Hippocampal formation (tissue), 2 donors: ENCODE measurements around the gene TLR4.

Experiments used
- DNase-seq, 2 donors: peaks; one replicate each; lab custom pipeline; 2025; lab: John Stamatoyannopoulos, UW

The TLR4 gene

DNA sequence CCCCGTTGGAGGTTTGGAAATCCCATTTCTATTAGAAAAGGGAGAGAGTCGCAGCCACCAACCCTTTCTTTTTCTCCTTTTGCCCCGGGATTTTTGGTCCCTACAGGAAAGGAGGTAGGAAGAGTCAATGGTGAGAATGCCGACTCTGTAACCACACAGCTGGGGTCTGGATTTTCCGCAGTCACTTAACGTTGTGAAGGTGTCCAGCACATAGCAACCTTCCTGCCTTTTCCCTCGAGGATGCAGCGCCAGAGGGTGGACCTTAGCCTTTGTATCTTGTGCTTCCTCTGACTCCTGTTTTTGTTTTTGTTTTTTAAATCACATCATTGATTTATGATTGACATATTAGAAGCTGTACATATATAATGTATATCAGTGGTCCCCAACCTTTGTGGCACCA, 41.4 kb downstream of the TLR4 start:
- no peak for DNase-seq

GRCh38 chr9:117746263-117746662, 42.1 kb downstream of the TLR4 start:
- no peak for DNase-seq

DNA sequence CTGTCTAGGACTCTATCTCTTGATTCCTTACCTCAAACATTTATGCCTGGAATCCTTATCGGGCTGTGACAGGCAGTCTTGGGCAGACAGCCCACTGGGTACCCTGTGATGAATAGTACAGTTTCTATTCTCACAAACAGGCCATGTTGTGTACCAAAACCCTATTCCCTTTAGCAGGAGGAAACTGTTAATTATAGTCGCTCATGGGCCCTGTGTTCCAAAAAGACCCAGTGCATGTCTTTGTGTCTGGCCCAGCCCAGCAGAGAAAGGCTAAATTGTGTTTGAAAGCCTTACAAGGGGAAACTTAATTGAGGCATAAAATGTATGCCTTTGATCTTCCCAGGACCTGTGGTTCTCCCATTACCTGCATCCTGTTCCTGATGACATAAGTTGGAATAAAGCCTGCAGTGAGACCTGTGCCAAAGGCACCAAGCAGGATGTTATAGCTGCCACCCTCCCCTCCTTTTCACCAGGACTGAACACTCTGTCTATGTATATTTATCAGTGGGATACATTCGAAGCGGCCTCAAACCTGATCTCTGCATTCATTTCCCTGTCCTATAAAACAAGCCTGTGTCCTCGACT, 43.3 kb downstream of the TLR4 start:
- DNase-seq, result no peak

DNA sequence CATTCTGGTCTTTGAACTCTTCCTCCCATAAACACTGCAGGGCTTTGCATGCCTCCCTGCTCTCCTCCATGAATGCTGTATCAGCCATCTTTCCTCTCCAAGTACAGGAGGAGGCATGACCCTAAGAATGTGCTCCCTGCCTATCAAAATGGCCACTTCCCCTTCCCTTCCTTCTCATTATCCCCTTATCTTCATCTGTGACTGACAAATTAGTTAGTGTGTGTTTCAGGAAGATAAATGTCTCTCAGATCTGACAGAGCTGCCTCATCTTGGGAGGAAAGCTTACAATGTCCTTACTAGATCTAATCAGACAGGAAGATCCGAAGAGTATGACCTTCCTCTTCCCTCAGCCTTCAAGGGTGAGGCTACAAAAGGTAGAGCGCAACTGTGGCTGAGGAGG, 46.2 kb downstream of the TLR4 start:
- no peak for DNase-seq

- no peak for DNase-seq
These were observed 48.7 kb downstream of the TLR4 start for GRCh38 chr9:117752894-117753293.

DNA sequence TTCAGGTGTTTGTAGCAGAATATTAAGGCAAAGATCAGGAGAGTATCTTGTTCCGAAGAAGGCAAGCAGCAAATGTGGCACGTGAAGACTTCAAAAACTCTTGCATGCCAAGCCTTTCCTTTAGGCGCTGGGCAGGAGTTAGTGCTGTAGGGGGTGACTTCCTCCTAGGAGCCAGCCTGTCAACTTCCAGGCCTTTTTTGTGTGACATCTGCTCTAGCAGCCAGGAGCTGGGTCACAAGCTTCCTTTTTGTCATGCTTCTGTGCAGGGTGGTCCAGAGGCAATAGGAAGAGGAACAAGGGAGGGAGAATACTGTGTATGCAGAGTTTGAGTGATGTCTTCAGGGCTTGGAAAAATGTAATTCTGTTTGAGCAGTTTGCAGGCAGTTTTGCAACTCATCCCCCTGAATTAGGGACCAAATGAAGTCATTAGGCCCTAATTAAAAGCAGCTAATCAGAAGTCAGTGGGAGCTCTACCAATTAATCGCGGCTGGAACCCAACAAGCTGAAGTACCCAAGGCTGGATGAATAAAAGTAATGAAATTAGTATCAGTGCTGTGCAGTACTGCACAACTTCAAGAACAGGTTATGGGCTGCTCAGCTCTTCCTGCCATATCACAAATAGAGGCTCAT, 53.5 kb downstream of the TLR4 start:
- no peak for DNase-seq

DNA sequence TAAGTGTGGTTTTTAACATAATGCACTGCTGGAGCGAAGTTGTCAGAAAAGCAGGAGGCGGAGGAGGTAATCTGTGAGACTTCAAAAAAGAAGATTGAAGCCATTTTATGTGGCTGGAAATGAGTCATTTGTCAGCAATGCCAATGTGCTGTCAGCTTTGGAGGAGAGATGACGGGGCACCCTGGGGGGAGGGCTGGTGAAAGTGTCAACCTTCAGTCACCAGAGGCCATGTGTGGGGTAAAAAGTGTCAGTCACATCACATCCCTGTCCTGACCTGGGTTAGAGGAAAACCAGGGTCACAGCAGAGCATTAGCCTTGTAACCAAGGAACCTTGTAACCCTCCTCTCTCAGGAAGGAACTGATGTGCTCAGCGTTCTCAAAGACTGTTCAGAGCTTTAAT, 59.1 kb downstream of the TLR4 start:
- DNase-seq, result no peak

DNA sequence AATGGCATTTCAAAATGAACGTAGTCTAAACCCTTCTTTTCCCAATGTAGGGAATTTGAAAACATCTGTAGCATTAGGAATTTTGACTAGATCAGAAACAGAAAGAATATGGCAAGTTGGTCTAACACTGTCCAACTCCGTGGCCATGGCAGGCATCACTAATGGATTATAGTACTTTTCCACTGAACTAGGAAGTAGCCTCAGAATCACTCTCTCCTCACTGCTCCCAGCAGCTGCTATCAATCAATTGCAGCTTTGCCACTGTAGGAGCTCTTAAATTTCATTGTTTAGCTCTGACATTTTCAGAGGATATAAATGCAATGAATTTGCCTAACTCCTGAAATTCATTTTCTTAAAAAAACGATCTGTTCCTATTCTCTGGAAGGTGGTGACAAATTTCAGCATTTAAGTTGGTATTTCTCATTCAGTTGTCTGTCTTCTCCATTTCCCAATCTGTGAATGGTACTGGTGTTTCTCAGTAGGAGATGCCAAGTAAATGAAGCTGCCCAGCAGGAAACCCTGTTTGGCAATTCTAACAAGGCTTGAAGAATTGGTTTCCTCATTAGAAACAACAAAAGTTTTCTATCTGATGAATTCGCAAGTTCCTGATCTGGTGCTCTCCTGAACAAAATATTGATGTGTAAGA, 64.7 kb downstream of the TLR4 start:
- DNase-seq, result no peak

- DNase-seq, result no peak
These were observed 66.9 kb downstream of the TLR4 start for GRCh38 chr9:117771136-117771535.

DNA sequence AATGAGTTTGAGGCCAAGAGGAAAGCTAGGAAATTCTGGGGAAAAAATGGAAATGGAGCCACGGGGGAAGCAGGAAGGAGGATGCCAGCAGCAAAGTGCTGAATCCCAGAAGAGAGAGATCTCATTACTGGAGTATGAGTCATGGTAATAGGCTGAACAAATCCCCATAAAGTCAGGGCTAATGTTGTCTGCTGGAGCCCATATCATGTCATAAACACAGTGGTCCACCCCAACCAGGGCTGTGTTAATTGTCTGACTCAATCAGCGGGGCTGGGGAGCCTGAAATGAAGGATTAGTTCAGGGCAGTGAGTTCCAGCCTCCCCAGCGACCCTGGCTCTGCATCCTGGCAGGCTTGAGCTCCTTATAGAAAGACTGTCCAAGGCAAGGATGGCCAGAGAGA, 68.8 kb downstream of the TLR4 start:
- no peak for DNase-seq
